Stomach (tissue), 4 donors: ENCODE results near the gene C1orf159.

Experiments used
- CTCF ChIP-seq, 7 experiments: fragments of 450-650 bp in 4 of 7; fragments of 200-600 bp in 3 of 7; sonication (generic) in 3 of 7; IDR thresholded peaks; one replicate each; pipeline ENCODE4 v1.5.1; 2016 to 2019; ENCODE audit warnings: antibody characterized with exemption in 7 of 7, control low read depth in 2 of 7, mild to moderate bottlenecking in 1 of 7
- EP300 ChIP-seq: sonication (generic); formaldehyde crosslinking; IDR thresholded peaks from one replicate; pipeline ENCODE4 v1.6.1; 2017; ENCODE audit warnings: antibody characterized with exemption
- POLR2A ChIP-seq, 4 donors: fragments of 450-650 bp; IDR thresholded peaks; one replicate each; pipeline ENCODE4 v1.6.1; 2016; ENCODE audit warnings: antibody characterized with exemption in 4 of 4, control low read depth in 2 of 4, mild to moderate bottlenecking in 1 of 4, moderate library complexity in 1 of 4
- POLR2AphosphoS5 ChIP-seq, 3 donors: sonication (generic); formaldehyde crosslinking; IDR thresholded peaks; one replicate each; pipeline ENCODE4 v1.6.1; 2016; ENCODE audit warnings: antibody characterized with exemption in 3 of 3

GRCh38 chr1:1122981-1123480 is 7.1 kb upstream of the C1orf159 start:
- TF ChIP-seq CTCF (IDR thresholded peaks at IDR 0.05): no peak
- no peak for TF ChIP-seq POLR2A (IDR thresholded peaks at IDR 0.05)
- no peak for TF ChIP-seq POLR2AphosphoS5 (IDR thresholded peaks at IDR 0.05)
- TF ChIP-seq EP300: no peak
